ENCODE data around the gene CPVL. TPM values are rescaled to one million over a fixed set of nuclear protein-coding genes. Genes with fewer than 3 reads are reported as not detected.

CPVL gene
- total RNA-seq, 3 donors from 2014 or later = 11.4 to 44.2 (median 13.4) TPM

GRCh38 chr7:29192811-29193210, 46.5 kb upstream of the CPVL start:
- DNase-seq (ENCODE audit: low spot score in 2 of 2) = no peak
- Histone ChIP-seq H3K4me3 (no peak overlapping the region), H3K27me3 (peaks cover 0 to 12% of the 10 kb centered on the region in 2 donors), H3K36me3 (no peaks in the 10 kb centered on the region), H3K9me3 (no peaks in the 10 kb centered on the region), H3K27ac (no peak overlapping the region), H3K4me1 (no peaks in the 10 kb centered on the region)
- TF ChIP-seq POLR2AphosphoS5 (IDR thresholded peaks at IDR 0.05) = no peak
- TF ChIP-seq POLR2A (IDR thresholded peaks at IDR 0.05) = no peak
- no peak for TF ChIP-seq CTCF (IDR thresholded peaks at IDR 0.05)
- intact Hi-C loops (cut with DNase I; ENCODE audit: low total_unique reads) = no loop called here

- H3K9me3 ChIP-seq = no peaks in the 10 kb centered on the region
- H3K4me3 ChIP-seq = no peak overlapping the region
- intact Hi-C loops (cut with DNase I; ENCODE audit: low total_unique reads) = no loop called here
- no peak for DNase-seq (ENCODE audit: low spot score in 2 of 2)
- H3K4me1 ChIP-seq = no peaks in the 10 kb centered on the region
- H3K27ac ChIP-seq = no peak overlapping the region
- no peaks in the 10 kb centered on the region for H3K36me3 ChIP-seq
- peaks cover 0 to 12% of the 10 kb centered on the region in 2 donors for H3K27me3 ChIP-seq
- no peak for TF ChIP-seq POLR2AphosphoS5 (IDR thresholded peaks at IDR 0.05)
- no peak for TF ChIP-seq POLR2A (IDR thresholded peaks at IDR 0.05)
- no peak for TF ChIP-seq CTCF (IDR thresholded peaks at IDR 0.05)
These were observed 46.0 kb upstream of the CPVL start for GRCh38 chr7:29192323-29192722.

- H3K9me3 ChIP-seq = no peaks in the 10 kb centered on the region
- H3K27ac ChIP-seq = no peak overlapping the region
- H3K4me1 ChIP-seq = no peaks in the 10 kb centered on the region
- peaks cover 0 to 8% of the 10 kb centered on the region in 2 donors for H3K27me3 ChIP-seq
- TF ChIP-seq CTCF (IDR thresholded peaks at IDR 0.05) (no peak), POLR2AphosphoS5 (IDR thresholded peaks at IDR 0.05) (no peak), POLR2A (IDR thresholded peaks at IDR 0.05) (no peak)
- intact Hi-C loops (cut with DNase I; ENCODE audit: low total_unique reads) = no loop called here
- no peaks in the 10 kb centered on the region for H3K36me3 ChIP-seq
- no peak for DNase-seq (ENCODE audit: low spot score in 2 of 2)
- H3K4me3 ChIP-seq = no peak overlapping the region
These were observed 44.2 kb upstream of the CPVL start for GRCh38 chr7:29190349-29191045.

- TF ChIP-seq CTCF (IDR thresholded peaks at IDR 0.05) (peak; percentile 33 to 77 (median 65)), POLR2A (IDR thresholded peaks at IDR 0.05) (no peak), POLR2AphosphoS5 (IDR thresholded peaks at IDR 0.05) (no peak)
- no peak overlapping the region for H3K27ac ChIP-seq
- H3K4me1 ChIP-seq = no peaks in the 10 kb centered on the region
- intact Hi-C loops (cut with DNase I; ENCODE audit: low total_unique reads) = no loop called here
- H3K9me3 ChIP-seq = no peaks in the 10 kb centered on the region
- peaks cover 0 to 7% of the 10 kb centered on the region in 2 donors for H3K27me3 ChIP-seq
- DNase-seq (ENCODE audit: low spot score in 2 of 2) = peak in 1 of 2 donors; percentile 55
- H3K36me3 ChIP-seq = no peaks in the 10 kb centered on the region
- H3K4me3 ChIP-seq = peak overlapping the region in 1 of 3 donors; percentile 29
These were observed 43.4 kb upstream of the CPVL start for GRCh38 chr7:29189743-29190201.

GRCh38 chr7:29185613-29186012, 39.3 kb upstream of the CPVL start:
- H3K36me3 ChIP-seq = no peaks in the 10 kb centered on the region
- intact Hi-C loops (cut with DNase I; ENCODE audit: low total_unique reads) = no loop called here
- TF ChIP-seq POLR2A (IDR thresholded peaks at IDR 0.05) (no peak), CTCF (IDR thresholded peaks at IDR 0.05) (no peak), POLR2AphosphoS5 (IDR thresholded peaks at IDR 0.05) (no peak)
- H3K9me3 ChIP-seq = no peaks in the 10 kb centered on the region
- H3K4me3 ChIP-seq = no peak overlapping the region
- peaks cover 0 to 3% of the 10 kb centered on the region in 2 donors for H3K27me3 ChIP-seq
- no peak for DNase-seq (ENCODE audit: low spot score in 2 of 2)
- no peak overlapping the region for H3K27ac ChIP-seq
- H3K4me1 ChIP-seq = no peaks in the 10 kb centered on the region

Data from breast epithelium (tissue), 4 donors.